ENCODE measurements around the gene MC1R. TPM values are rescaled to one million over a fixed set of nuclear protein-coding genes. Genes with fewer than 3 reads are reported as not detected.

Gene MC1R
- total RNA-seq, 1 experiment from 2014 or later, result 12.2 TPM

DNA sequence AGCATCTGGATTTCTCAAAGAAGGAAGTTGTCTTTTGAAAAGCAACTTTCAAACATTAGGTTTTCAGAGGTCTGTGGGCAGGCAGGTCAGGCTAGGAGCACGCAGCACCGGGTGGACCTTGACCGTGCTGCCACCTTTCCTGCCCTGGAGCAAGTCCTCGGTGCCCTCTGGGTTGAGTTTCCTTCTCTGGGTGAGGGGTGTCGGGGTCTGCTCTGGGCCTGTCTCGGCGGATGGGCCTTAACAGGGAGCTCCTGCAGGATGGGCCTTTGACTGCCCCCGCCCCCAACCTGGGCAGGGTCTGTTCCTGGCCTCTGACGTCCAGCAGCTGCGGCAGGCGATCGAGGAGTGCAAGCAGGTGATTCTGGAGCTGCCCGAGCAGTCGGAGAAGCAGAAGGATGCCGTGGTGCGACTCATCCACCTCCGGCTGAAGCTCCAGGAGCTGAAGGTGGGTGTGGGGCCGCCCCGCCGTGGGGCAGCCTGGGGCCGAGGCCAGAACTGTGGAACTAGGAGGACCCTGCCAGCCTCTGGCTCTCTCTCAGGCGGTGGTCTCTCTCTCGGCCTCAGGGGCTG lies 38.6 kb downstream of the MC1R start:
- intact Hi-C loops (cut with micrococcal nuclease), result no loop called here
- Histone ChIP-seq H3K9me2 (ENCODE audit: insufficient read depth) (no peaks in the 10 kb centered on the region), H3K79me2 (ENCODE audit: insufficient read depth, low read length) (peaks cover 19% of the 10 kb centered on the region), H3K27ac (ENCODE audit: low read depth, low read length) (no peak overlapping the region), H3K9me3 (ENCODE audit: control insufficient read depth in 1 of 2, insufficient read depth in 1 of 2, low read depth in 1 of 2, low read length in 2 of 2) (no peaks in the 10 kb centered on the region), H3K4me2 (ENCODE audit: low read length) (no peak overlapping the region), H3K36me3 (ENCODE audit: control insufficient read depth in 1 of 2, insufficient read depth in 2 of 2, low read length in 2 of 2) (peaks cover 17 to 33% of the 10 kb centered on the region in 2 experiments; a peak in 3 of 4 replicates), H3K9ac (ENCODE audit: low read length) (no peak overlapping the region), H3K4me3 (replicated peaks in 1 of 2; ENCODE audit: low read depth in 1 of 2, low read length in 2 of 2) (no peak overlapping the region), H4K20me1 (ENCODE audit: insufficient read depth) (no peaks in the 10 kb centered on the region), H2AFZ (ENCODE audit: low read depth, low read length, poor library complexity, severe bottlenecking) (no peak overlapping the region), H3K4me1 (ENCODE audit: control insufficient read depth in 1 of 2, insufficient read depth in 2 of 2, low read length in 2 of 2) (no peaks in the 10 kb centered on the region), H3K27me3 (ENCODE audit: insufficient read depth, low read length) (no peaks in the 10 kb centered on the region)
- ATAC-seq, result no peak
- CTCF ChIA-PET, result no interaction called here
- no peak for DNase-seq (ENCODE audit: low read depth, low spot score)
- no peak for TF ChIP-seq ZNF274 (IDR thresholded peaks at IDR 0.05; ENCODE audit: low read depth, low read length)
- no peak for TF ChIP-seq TCF7L2 (IDR thresholded peaks at IDR 0.05; ENCODE audit: borderline replicate concordance, extremely low read depth, insufficient read depth, insufficient read length)
- TF ChIP-seq EZH2phosphoT487 (IDR thresholded peaks at IDR 0.05; ENCODE audit: borderline replicate concordance), result no peak
- TF ChIP-seq JUND (IDR thresholded peaks at IDR 0.05), result no peak
- TF ChIP-seq CBX3 (IDR thresholded peaks at IDR 0.05; ENCODE audit: low read depth), result no peak
- TF ChIP-seq EGR1 (IDR thresholded peaks at IDR 0.05; ENCODE audit: low read depth), result no peak
- no peak for TF ChIP-seq YY1 (IDR thresholded peaks at IDR 0.05; ENCODE audit: extremely low read depth, insufficient replicate concordance, low read depth, low read length)
- TF ChIP-seq POLR2A (IDR thresholded peaks at IDR 0.05; ENCODE audit: borderline replicate concordance, extremely low read depth, insufficient read depth, insufficient read length), result no peak
- TF ChIP-seq RAD21 (IDR thresholded peaks at IDR 0.05; ENCODE audit: low read depth), result no peak
- no peak for TF ChIP-seq ZFX (IDR thresholded peaks at IDR 0.05)
- no peak for TF ChIP-seq FOSL1 (IDR thresholded peaks at IDR 0.05; ENCODE audit: low read depth)
- TF ChIP-seq SIN3A (IDR thresholded peaks at IDR 0.05; ENCODE audit: low read depth), result no peak
- TF ChIP-seq, protein P1, sequence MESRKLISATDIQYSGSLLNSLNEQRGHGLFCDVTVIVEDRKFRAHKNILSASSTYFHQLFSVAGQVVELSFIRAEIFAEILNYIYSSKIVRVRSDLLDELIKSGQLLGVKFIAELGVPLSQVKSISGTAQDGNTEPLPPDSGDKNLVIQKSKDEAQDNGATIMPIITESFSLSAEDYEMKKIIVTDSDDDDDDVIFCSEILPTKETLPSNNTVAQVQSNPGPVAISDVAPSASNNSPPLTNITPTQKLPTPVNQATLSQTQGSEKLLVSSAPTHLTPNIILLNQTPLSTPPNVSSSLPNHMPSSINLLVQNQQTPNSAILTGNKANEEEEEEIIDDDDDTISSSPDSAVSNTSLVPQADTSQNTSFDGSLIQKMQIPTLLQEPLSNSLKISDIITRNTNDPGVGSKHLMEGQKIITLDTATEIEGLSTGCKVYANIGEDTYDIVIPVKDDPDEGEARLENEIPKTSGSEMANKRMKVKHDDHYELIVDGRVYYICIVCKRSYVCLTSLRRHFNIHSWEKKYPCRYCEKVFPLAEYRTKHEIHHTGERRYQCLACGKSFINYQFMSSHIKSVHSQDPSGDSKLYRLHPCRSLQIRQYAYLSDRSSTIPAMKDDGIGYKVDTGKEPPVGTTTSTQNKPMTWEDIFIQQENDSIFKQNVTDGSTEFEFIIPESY (IDR thresholded peaks at IDR 0.05; ENCODE audit: extremely low read depth, insufficient replicate concordance, low read length), result no peak
- TF ChIP-seq EZH2 (IDR thresholded peaks at IDR 0.05), result no peak
- TF ChIP-seq POLR2AphosphoS5 (IDR thresholded peaks at IDR 0.05; ENCODE audit: low read depth, low read length), result no peak
- POLR2A ChIA-PET, result no interaction called here
- RAD21 ChIA-PET (ENCODE audit: low non-redundant PET in 1 of 2, low total read pairs in 2 of 2, uncharacterized antibody in 2 of 2, unreplicated experiment in 2 of 2), result no interaction called here
- BruUV-seq (replicated peaks), result no TSS peak
